GM13976 (cell line): ENCODE measurements around the gene EFCAB5.

Experiments used
- DNase-seq: peaks from one replicate; pipeline ENCODE4 v3.0.0; 2012; ENCODE audit warnings: low spot score
- in situ Hi-C: fragments of 300-500 bp; cut with MboI; formaldehyde crosslinking; loops from one replicate; pipeline ENCODE4 v1.12.0; 2022; ENCODE audit warnings: low sequenced_read_pairs, mixed read lengths, inconsistent platforms; ENCODE audit not compliant: unreplicated experiment
- TF ChIP-seq, protein P1 (sequence below): IDR thresholded peaks from 2 replicates; pipeline ENCODE4 v1.5.1; 2012; ENCODE audit warnings: borderline replicate concordance, mild to moderate bottlenecking; ENCODE audit not compliant: insufficient read depth; ENCODE audit errors: extremely low read depth, missing control alignments, control extremely low read depth

Gene EFCAB5

DNA sequence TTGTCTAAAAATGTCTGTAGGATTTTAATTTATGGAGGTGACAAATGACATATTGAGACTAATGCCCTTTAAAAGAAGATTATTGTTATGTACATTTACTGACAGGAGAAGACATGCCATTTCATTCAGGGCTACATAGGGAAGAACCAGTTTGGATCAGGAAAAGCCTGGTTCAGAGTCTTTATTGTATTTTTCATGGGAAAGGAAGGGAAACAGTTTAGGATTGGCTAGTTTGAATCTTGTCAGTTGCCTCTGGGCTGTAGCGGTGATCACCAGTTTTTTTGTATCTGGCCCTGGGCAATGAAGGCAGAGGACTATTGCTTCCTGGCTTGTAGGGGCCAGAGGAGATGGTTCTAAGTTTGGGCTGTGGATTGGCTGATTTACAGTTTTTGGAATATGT, 206.9 kb downstream of the EFCAB5 start:
- TF ChIP-seq, protein P1, sequence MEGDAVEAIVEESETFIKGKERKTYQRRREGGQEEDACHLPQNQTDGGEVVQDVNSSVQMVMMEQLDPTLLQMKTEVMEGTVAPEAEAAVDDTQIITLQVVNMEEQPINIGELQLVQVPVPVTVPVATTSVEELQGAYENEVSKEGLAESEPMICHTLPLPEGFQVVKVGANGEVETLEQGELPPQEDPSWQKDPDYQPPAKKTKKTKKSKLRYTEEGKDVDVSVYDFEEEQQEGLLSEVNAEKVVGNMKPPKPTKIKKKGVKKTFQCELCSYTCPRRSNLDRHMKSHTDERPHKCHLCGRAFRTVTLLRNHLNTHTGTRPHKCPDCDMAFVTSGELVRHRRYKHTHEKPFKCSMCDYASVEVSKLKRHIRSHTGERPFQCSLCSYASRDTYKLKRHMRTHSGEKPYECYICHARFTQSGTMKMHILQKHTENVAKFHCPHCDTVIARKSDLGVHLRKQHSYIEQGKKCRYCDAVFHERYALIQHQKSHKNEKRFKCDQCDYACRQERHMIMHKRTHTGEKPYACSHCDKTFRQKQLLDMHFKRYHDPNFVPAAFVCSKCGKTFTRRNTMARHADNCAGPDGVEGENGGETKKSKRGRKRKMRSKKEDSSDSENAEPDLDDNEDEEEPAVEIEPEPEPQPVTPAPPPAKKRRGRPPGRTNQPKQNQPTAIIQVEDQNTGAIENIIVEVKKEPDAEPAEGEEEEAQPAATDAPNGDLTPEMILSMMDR: no peak
- in situ Hi-C loops: no loop called here
- no peak for DNase-seq

- in situ Hi-C loops: no loop called here
- DNase-seq: no peak
- TF ChIP-seq, protein P1: no peak
Observed at GRCh38 chr17:30151471-30151870, 210.0 kb downstream of the EFCAB5 start.

GRCh38 chr17:30153463-30153862, 212.0 kb downstream of the EFCAB5 start:
- no peak for DNase-seq
- TF ChIP-seq, protein P1: no peak
- in situ Hi-C loops: no loop called here

- TF ChIP-seq, protein P1: no peak
- in situ Hi-C loops: no loop called here
- DNase-seq: no peak
Observed at GRCh38 chr17:30155389-30155788, 214.0 kb downstream of the EFCAB5 start.
